ENCODE measurements around the gene DDO.

Gene DDO

GRCh38 chr6:110408901-110409300 is 6.5 kb downstream of the DDO start:
- H3K4me3 Mint-ChIP-seq, result no peak overlapping the region
- intact Hi-C loops (cut with micrococcal nuclease), result no loop called here
- H3K4me1 Mint-ChIP-seq (ENCODE audit: low read depth), result no peaks in the 10 kb centered on the region
- no peaks in the 10 kb centered on the region for H3K27me3 Mint-ChIP-seq
- H3K27ac Mint-ChIP-seq, result no peak overlapping the region
- no peaks in the 10 kb centered on the region for H3K36me3 Mint-ChIP-seq (ENCODE audit: low read depth)
- H3K9me3 Mint-ChIP-seq, result no peaks in the 10 kb centered on the region

DNA sequence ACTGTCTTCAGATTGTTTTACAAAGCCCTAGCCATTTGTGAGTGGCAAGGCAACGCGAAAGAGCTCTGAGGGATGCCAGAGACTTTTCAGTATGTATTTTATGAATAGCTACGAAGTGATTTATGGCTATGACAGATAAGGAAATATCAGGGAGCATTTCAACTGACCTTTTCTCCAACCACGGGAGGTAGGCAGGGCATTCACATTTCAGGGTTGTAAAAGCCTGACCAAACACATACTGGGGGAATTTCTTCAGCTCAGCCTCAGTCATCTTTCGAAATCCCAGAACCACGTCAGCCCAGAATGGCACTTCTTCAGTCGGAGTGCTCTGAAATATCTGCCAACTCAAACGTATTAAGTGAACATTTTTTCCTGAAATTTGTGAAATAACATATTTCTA is 10.8 kb downstream of the DDO start:
- intact Hi-C loops (cut with micrococcal nuclease), result no loop called here
- H3K9me3 Mint-ChIP-seq, result no peaks in the 10 kb centered on the region
- no peak overlapping the region for H3K4me3 Mint-ChIP-seq
- no peak overlapping the region for H3K27ac Mint-ChIP-seq
- H3K36me3 Mint-ChIP-seq (ENCODE audit: low read depth), result no peaks in the 10 kb centered on the region
- peaks cover 1% of the 10 kb centered on the region for H3K4me1 Mint-ChIP-seq (ENCODE audit: low read depth)
- no peaks in the 10 kb centered on the region for H3K27me3 Mint-ChIP-seq

- Mint-ChIP-seq H3K27me3 (no peaks in the 10 kb centered on the region), H3K9me3 (no peaks in the 10 kb centered on the region), H3K4me1 (ENCODE audit: low read depth) (peaks cover 15% of the 10 kb centered on the region), H3K36me3 (ENCODE audit: low read depth) (no peaks in the 10 kb centered on the region), H3K4me3 (no peak overlapping the region), H3K27ac (no peak overlapping the region)
- intact Hi-C loops (cut with micrococcal nuclease), result no loop called here
Observed at GRCh38 chr6:110401585-110402176, 13.7 kb downstream of the DDO start.

- Mint-ChIP-seq H3K36me3 (ENCODE audit: low read depth) (no peaks in the 10 kb centered on the region), H3K9me3 (no peaks in the 10 kb centered on the region), H3K27ac (no peak overlapping the region), H3K4me1 (ENCODE audit: low read depth) (peaks cover 15% of the 10 kb centered on the region), H3K4me3 (peak overlapping the region; percentile 66), H3K27me3 (no peaks in the 10 kb centered on the region)
- intact Hi-C loops (cut with micrococcal nuclease), result no loop called here
Observed at GRCh38 chr6:110400208-110400607, 15.2 kb downstream of the DDO start.

- no peaks in the 10 kb centered on the region for H3K36me3 Mint-ChIP-seq (ENCODE audit: low read depth)
- intact Hi-C loops (cut with micrococcal nuclease), result loop anchor here (10.0 kb wide), 3 partner anchors 225 to 695 kb away; partner anchors contain the start of gene WASF1
- H3K9me3 Mint-ChIP-seq, result no peaks in the 10 kb centered on the region
- H3K27ac Mint-ChIP-seq, result no peak overlapping the region
- H3K27me3 Mint-ChIP-seq, result no peaks in the 10 kb centered on the region
- H3K4me3 Mint-ChIP-seq, result peak overlapping the region; percentile 66
- H3K4me1 Mint-ChIP-seq (ENCODE audit: low read depth), result peaks cover 15% of the 10 kb centered on the region
Observed at GRCh38 chr6:110399219-110400071, 15.9 kb downstream of the DDO start.

DNA sequence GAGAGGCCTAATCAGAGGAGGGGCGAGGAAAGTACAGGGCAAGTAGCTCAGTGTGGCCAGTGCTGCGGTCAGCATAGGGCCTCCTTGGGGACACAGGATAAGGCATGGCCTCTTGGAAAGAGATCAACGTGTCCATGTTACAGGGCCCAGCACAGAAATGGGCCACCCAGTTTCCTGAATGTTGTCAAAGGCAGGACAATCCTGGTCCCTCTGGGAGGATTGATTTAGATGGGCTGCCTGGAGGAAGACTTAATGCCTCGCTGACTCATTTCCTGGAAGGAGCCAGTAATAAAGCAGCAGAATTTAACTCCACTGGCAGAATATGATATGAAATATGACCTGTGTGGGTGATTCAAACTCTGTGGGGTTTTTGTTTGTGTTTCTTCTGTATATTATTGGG is 16.6 kb downstream of the DDO start:
- intact Hi-C loops (cut with micrococcal nuclease), result loop anchor here (10.0 kb wide), 3 partner anchors 224 to 694 kb away; partner anchors contain the start of gene WASF1
- Mint-ChIP-seq H3K27me3 (no peaks in the 10 kb centered on the region), H3K27ac (no peak overlapping the region), H3K4me1 (ENCODE audit: low read depth) (peaks cover 15% of the 10 kb centered on the region), H3K4me3 (no peak overlapping the region), H3K36me3 (ENCODE audit: low read depth) (no peaks in the 10 kb centered on the region), H3K9me3 (no peaks in the 10 kb centered on the region)

DNA sequence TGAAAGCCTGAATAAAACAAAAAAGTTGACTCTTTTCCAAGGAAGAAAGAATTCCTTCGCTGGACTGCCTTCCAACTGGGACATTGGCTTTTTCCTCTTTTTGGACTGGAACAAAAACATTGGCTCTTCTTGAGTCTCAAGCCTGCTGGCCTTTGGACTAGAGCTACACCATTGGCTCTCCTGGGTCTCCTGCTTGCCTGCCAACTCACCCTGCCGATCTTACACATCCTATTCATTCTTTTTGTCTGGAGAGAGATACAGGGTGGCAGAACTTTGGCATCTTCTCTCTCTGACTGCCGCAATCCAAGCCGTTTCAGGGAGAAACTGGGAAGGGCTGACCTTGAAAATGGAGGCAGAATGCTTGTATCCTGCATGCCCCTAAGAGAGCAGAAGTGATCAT is 20.2 kb downstream of the DDO start:
- Mint-ChIP-seq H3K4me1 (ENCODE audit: low read depth) (peaks cover 15% of the 10 kb centered on the region), H3K36me3 (ENCODE audit: low read depth) (no peaks in the 10 kb centered on the region), H3K9me3 (no peaks in the 10 kb centered on the region), H3K27ac (no peak overlapping the region), H3K27me3 (no peaks in the 10 kb centered on the region), H3K4me3 (no peak overlapping the region)
- intact Hi-C loops (cut with micrococcal nuclease), result loop anchor here (10.0 kb wide), 3 partner anchors 220 to 690 kb away; partner anchors contain the start of gene WASF1

DNA sequence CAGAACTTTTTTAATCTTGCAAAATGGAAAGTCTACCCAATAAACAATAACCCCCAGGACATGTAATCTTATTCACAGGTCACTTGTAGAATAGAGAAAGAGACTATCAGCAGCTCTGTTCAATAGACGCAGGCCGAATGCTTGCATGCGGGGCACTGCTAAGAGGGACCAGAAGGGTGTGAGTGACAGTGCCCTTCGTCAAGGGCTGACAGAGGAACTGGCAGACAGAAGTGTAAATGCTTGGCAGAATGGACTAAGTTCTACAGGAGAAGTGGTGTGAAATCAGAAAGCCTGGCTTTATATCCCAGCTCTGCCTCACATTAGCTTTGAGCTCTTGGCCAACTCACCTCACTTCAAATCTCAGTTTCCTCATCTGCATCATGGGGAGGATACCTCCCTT is 21.0 kb downstream of the DDO start:
- intact Hi-C loops (cut with micrococcal nuclease), result loop anchor here (5.0 to 10.0 kb wide), 4 partner anchors 220 to 867 kb away; partner anchors contain the start of gene WASF1
- Mint-ChIP-seq H3K9me3 (no peaks in the 10 kb centered on the region), H3K36me3 (ENCODE audit: low read depth) (no peaks in the 10 kb centered on the region), H3K27ac (no peak overlapping the region), H3K4me3 (no peak overlapping the region), H3K4me1 (ENCODE audit: low read depth) (peaks cover 11% of the 10 kb centered on the region), H3K27me3 (no peaks in the 10 kb centered on the region)

- H3K4me1 Mint-ChIP-seq (ENCODE audit: low read depth), result no peaks in the 10 kb centered on the region
- H3K36me3 Mint-ChIP-seq (ENCODE audit: low read depth), result no peaks in the 10 kb centered on the region
- intact Hi-C loops (cut with micrococcal nuclease), result loop anchor here (5.0 to 10.0 kb wide), 4 partner anchors 218 to 865 kb away; partner anchors contain the start of gene WASF1
Observed at GRCh38 chr6:110392727-110393126, 22.6 kb downstream of the DDO start.

DNA sequence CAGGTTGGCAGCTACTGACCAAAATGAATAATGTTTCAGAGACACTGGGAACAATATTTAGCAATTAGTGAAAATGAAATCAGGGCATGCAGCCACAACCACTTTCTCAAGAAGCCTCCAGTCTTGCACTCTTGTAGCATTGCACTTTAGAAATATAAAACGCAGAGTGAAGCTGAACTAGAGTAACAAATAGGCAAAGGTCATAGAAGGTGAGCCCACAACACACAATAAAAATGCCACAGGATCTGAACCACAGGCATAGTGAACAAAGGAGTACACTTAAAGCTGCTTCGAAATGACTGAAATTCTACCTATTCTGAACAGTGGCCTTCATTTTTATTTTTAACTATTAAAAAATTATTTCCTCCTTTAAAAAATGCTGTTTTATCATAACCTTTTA is 25.0 kb downstream of the DDO start:
- Mint-ChIP-seq H3K27me3 (no peaks in the 10 kb centered on the region), H3K36me3 (ENCODE audit: low read depth) (no peaks in the 10 kb centered on the region), H3K4me1 (ENCODE audit: low read depth) (no peaks in the 10 kb centered on the region), H3K9me3 (no peaks in the 10 kb centered on the region), H3K27ac (no peak overlapping the region), H3K4me3 (no peak overlapping the region)
- intact Hi-C loops (cut with micrococcal nuclease), result loop anchor here (5.0 to 10.0 kb wide), 4 partner anchors 216 to 863 kb away; partner anchors contain the start of gene WASF1

More at GRCh38 chr6:110392727-110393126, 22.6 kb downstream of the DDO start:
- Mint-ChIP-seq H3K4me3 (no peak overlapping the region), H3K27me3 (no peaks in the 10 kb centered on the region), H3K9me3 (no peaks in the 10 kb centered on the region), H3K27ac (no peak overlapping the region)

DNA sequence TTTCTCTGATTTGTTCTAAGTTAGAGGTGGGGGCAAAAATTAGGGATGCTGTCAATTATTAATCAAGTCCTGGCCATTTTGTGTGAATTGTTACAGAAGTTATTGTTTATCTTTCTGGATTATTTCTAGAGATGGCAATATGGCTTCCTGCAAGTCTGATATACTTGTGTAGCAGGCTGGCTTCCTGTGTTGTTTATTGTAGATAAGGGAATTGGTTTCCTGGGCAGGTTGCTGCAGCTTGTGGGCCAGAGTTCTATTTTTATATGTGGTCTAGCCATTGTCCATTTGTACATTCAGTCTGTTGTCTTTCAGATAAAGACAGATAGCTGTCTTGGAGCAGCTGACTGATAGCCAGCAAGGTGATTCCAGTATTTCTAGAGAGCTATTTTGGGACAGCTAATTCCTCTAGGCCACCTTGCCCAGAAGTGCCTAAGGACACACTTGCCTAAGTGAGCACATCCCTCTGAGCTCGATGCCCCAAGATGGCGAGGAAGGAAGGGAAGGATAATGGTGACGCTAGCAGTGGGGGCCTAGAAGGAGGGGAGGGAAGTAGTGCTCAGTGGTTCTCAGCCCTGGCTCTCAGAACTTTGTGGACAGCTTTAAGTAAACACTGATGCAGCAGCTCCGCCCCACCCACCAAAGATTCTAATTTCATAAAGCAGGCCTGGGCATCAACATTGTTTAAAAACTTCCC is 25.5 kb downstream of the DDO start:
- Mint-ChIP-seq H3K4me3 (no peak overlapping the region), H3K36me3 (ENCODE audit: low read depth) (no peaks in the 10 kb centered on the region), H3K9me3 (no peaks in the 10 kb centered on the region), H3K27me3 (no peaks in the 10 kb centered on the region), H3K27ac (no peak overlapping the region), H3K4me1 (ENCODE audit: low read depth) (no peaks in the 10 kb centered on the region)
- intact Hi-C loops (cut with micrococcal nuclease), result loop anchor here (5.0 to 10.0 kb wide), 5 partner anchors 215 to 863 kb away; partner anchors contain the start of gene WASF1

GRCh38 chr6:110387986-110388385 is 27.4 kb downstream of the DDO start:
- Mint-ChIP-seq H3K4me1 (ENCODE audit: low read depth) (no peaks in the 10 kb centered on the region), H3K27me3 (no peaks in the 10 kb centered on the region), H3K27ac (no peak overlapping the region), H3K36me3 (ENCODE audit: low read depth) (no peaks in the 10 kb centered on the region), H3K4me3 (no peak overlapping the region), H3K9me3 (no peaks in the 10 kb centered on the region)
- intact Hi-C loops (cut with micrococcal nuclease), result loop anchor here (10.0 kb wide), 1 partner anchor 333 kb away; no protein-coding TSS in a partner anchor

DNA sequence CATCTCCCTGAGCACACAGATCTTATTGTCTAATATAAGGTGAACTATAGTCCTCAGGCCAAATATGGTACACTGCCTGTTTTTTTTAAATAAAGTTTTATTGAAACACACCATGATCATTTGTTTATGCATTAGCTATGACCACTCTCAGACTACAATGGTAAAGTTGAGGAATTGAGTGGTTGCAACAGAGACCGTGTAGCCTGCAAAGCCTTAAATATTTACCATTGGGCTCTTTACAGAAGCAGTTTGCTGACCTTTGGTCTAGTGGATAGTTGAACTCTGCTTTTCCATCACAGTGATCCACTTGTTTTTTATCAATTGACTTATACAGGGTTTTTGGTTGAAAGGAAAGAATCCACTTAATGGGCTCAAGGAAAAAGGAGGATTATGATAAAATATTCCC is 29.9 kb downstream of the DDO start:
- no peak overlapping the region for H3K27ac Mint-ChIP-seq
- no peaks in the 10 kb centered on the region for H3K36me3 Mint-ChIP-seq (ENCODE audit: low read depth)
- no peaks in the 10 kb centered on the region for H3K27me3 Mint-ChIP-seq
- H3K9me3 Mint-ChIP-seq, result peaks cover 8% of the 10 kb centered on the region
- intact Hi-C loops (cut with micrococcal nuclease), result loop anchor here (10.0 kb wide), 1 partner anchor 331 kb away; no protein-coding TSS in a partner anchor
- no peaks in the 10 kb centered on the region for H3K4me1 Mint-ChIP-seq (ENCODE audit: low read depth)
- H3K4me3 Mint-ChIP-seq, result no peak overlapping the region

GRCh38 chr6:110378552-110378951 is 36.8 kb downstream of the DDO start:
- Mint-ChIP-seq H3K9me3 (peaks cover 8% of the 10 kb centered on the region), H3K27me3 (no peaks in the 10 kb centered on the region), H3K4me1 (ENCODE audit: low read depth) (no peaks in the 10 kb centered on the region), H3K27ac (no peak overlapping the region), H3K36me3 (ENCODE audit: low read depth) (no peaks in the 10 kb centered on the region), H3K4me3 (no peak overlapping the region)
- intact Hi-C loops (cut with micrococcal nuclease), result no loop called here
